Mucosa of rectum (tissue), 2 donors: Measurements from ENCODE around the gene RASSF6.

Experiments
- H3K27ac ChIP-seq, 2 donors: one replicate each; pipeline ENCODE4 v1.7.0; 2013; ENCODE audit warnings: inconsistent platforms in 2 of 2, low read depth in 2 of 2, low read length in 2 of 2
- H3K27me3 ChIP-seq, 2 donors: one replicate each; pipeline ENCODE4 v1.7.0; 2013; ENCODE audit warnings: low read length in 2 of 2; ENCODE audit not compliant: control insufficient read depth in 2 of 2, insufficient read depth in 2 of 2
- H3K36me3 ChIP-seq, 2 donors: one replicate each; pipeline ENCODE4 v1.7.0; 2013; ENCODE audit warnings: low read length in 2 of 2; ENCODE audit not compliant: control insufficient read depth in 2 of 2, insufficient read depth in 2 of 2
- H3K4me1 ChIP-seq, 2 donors: one replicate each; pipeline ENCODE4 v1.7.0; 2013; ENCODE audit warnings: low read length in 2 of 2, mild to moderate bottlenecking in 1 of 2; ENCODE audit not compliant: control insufficient read depth in 2 of 2, insufficient read depth in 2 of 2
- H3K4me3 ChIP-seq, 2 donors: one replicate each; pipeline ENCODE4 v1.7.0; 2013; ENCODE audit warnings: low read length in 2 of 2
- H3K9ac ChIP-seq, 2 donors: one replicate each; pipeline ENCODE4 v1.7.0; 2013; ENCODE audit warnings: low read length in 2 of 2, low read depth in 1 of 2, mild to moderate bottlenecking in 1 of 2
- H3K9me3 ChIP-seq, 2 donors: one replicate each; pipeline ENCODE4 v1.7.0; 2013; ENCODE audit warnings: low read length in 2 of 2; ENCODE audit not compliant: control insufficient read depth in 2 of 2
- donor health status: healthy.
- donor health status: Normal muscosa, but diverticular disease.

The RASSF6 gene

GRCh38 chr4:73614311-73614867 is 5.8 kb downstream of the RASSF6 start:
- H3K27me3 ChIP-seq, result no peaks in the 10 kb centered on the region
- H3K4me3 ChIP-seq, result no peak overlapping the region
- no peak overlapping the region for H3K27ac ChIP-seq
- no peak overlapping the region for H3K9ac ChIP-seq
- H3K36me3 ChIP-seq, result peaks cover 2 to 4% of the 10 kb centered on the region in 2 donors
- peaks cover 9 to 19% of the 10 kb centered on the region in 2 donors for H3K4me1 ChIP-seq
- no peaks in the 10 kb centered on the region for H3K9me3 ChIP-seq

GRCh38 chr4:73613130-73613529 is 7.1 kb downstream of the RASSF6 start:
- H3K4me1 ChIP-seq, result peaks cover 15 to 26% of the 10 kb centered on the region in 2 donors
- no peak overlapping the region for H3K4me3 ChIP-seq
- no peaks in the 10 kb centered on the region for H3K9me3 ChIP-seq
- no peak overlapping the region for H3K9ac ChIP-seq
- H3K27me3 ChIP-seq, result no peaks in the 10 kb centered on the region
- peak overlapping the region; percentile 43 to 67 for H3K27ac ChIP-seq
- peaks cover 2 to 4% of the 10 kb centered on the region in 2 donors for H3K36me3 ChIP-seq

GRCh38 chr4:73612032-73612431 is 8.2 kb downstream of the RASSF6 start:
- Histone ChIP-seq H3K36me3 (peaks cover 2 to 4% of the 10 kb centered on the region in 2 donors), H3K27ac (no peak overlapping the region), H3K4me3 (no peak overlapping the region)

GRCh38 chr4:73609706-73610105 is 10.5 kb downstream of the RASSF6 start:
- Histone ChIP-seq H3K27ac (peak overlapping the region; percentile 93 to 95), H3K4me1 (peaks cover 31 to 45% of the 10 kb centered on the region in 2 donors), H3K36me3 (peaks cover 2 to 4% of the 10 kb centered on the region in 2 donors), H3K4me3 (peak overlapping the region in 1 of 2 donors; percentile 9), H3K27me3 (no peaks in the 10 kb centered on the region), H3K9me3 (no peaks in the 10 kb centered on the region), H3K9ac (no peak overlapping the region)

More at GRCh38 chr4:73612032-73612431, 8.2 kb downstream of the RASSF6 start:
- H3K4me1 ChIP-seq, result peaks cover 21 to 32% of the 10 kb centered on the region in 2 donors
- no peaks in the 10 kb centered on the region for H3K9me3 ChIP-seq
- H3K9ac ChIP-seq, result no peak overlapping the region
- no peaks in the 10 kb centered on the region for H3K27me3 ChIP-seq

- H3K27ac ChIP-seq, result peak overlapping the region; percentile 93 to 95
- no peaks in the 10 kb centered on the region for H3K27me3 ChIP-seq
- peaks cover 2 to 4% of the 10 kb centered on the region in 2 donors for H3K36me3 ChIP-seq
- H3K4me1 ChIP-seq, result peaks cover 32 to 48% of the 10 kb centered on the region in 2 donors
- no peaks in the 10 kb centered on the region for H3K9me3 ChIP-seq
- peak overlapping the region in 1 of 2 donors; percentile 9 for H3K4me3 ChIP-seq
- peak overlapping the region in 1 of 2 donors; percentile 23 for H3K9ac ChIP-seq
These were observed 11.3 kb downstream of the RASSF6 start for GRCh38 chr4:73608689-73609594.

- Histone ChIP-seq H3K27me3 (no peaks in the 10 kb centered on the region), H3K36me3 (peaks cover 2 to 4% of the 10 kb centered on the region in 2 donors), H3K9me3 (no peaks in the 10 kb centered on the region), H3K4me1 (peaks cover 33 to 47% of the 10 kb centered on the region in 2 donors), H3K27ac (peak overlapping the region; percentile 93 to 95), H3K4me3 (peak overlapping the region; percentile 31 to 48), H3K9ac (peak overlapping the region; percentile 15 to 53)
These were observed 12.7 kb downstream of the RASSF6 start for GRCh38 chr4:73607375-73608033.

- Histone ChIP-seq H3K9me3 (no peaks in the 10 kb centered on the region), H3K36me3 (peaks cover 2 to 6% of the 10 kb centered on the region in 2 donors), H3K27me3 (no peaks in the 10 kb centered on the region), H3K4me3 (peak overlapping the region in 1 of 2 donors; percentile 48), H3K9ac (peak overlapping the region; percentile 48 to 53), H3K27ac (peak overlapping the region; percentile 93 to 95), H3K4me1 (peaks cover 37 to 47% of the 10 kb centered on the region in 2 donors)
These were observed 13.7 kb downstream of the RASSF6 start for GRCh38 chr4:73606465-73606974.

- peaks cover 34 to 43% of the 10 kb centered on the region in 2 donors for H3K4me1 ChIP-seq
- H3K9me3 ChIP-seq, result no peaks in the 10 kb centered on the region
- peaks cover 0 to 2% of the 10 kb centered on the region in 2 donors for H3K36me3 ChIP-seq
- peak overlapping the region; percentile 79 to 93 for H3K27ac ChIP-seq
- peak overlapping the region in 1 of 2 donors; percentile 24 for H3K4me3 ChIP-seq
- peak overlapping the region; percentile 10 to 41 for H3K9ac ChIP-seq
- no peaks in the 10 kb centered on the region for H3K27me3 ChIP-seq
These were observed 16.2 kb downstream of the RASSF6 start for GRCh38 chr4:73603854-73604584.

- Histone ChIP-seq H3K4me3 (peak overlapping the region in 1 of 2 donors; percentile 5), H3K4me1 (peaks cover 29 to 41% of the 10 kb centered on the region in 2 donors)
These were observed 16.9 kb downstream of the RASSF6 start for GRCh38 chr4:73603271-73603710.

More at GRCh38 chr4:73603271-73603710, 16.9 kb downstream of the RASSF6 start:
- no peaks in the 10 kb centered on the region for H3K27me3 ChIP-seq
- peaks cover 0 to 2% of the 10 kb centered on the region in 2 donors for H3K36me3 ChIP-seq
- H3K9me3 ChIP-seq, result no peaks in the 10 kb centered on the region
- peak overlapping the region; percentile 66 to 93 for H3K27ac ChIP-seq
- H3K9ac ChIP-seq, result peak overlapping the region in 1 of 2 donors; percentile 45
